PFSK-1 (cell line): ENCODE data around the gene EFEMP1.

Experiments
- POLR2AphosphoS5 ChIP-seq: IDR thresholded peaks from 2 replicates; pipeline ENCODE4 v1.6.1; 2012; ENCODE audit warnings: low read depth, mild to moderate bottlenecking, control low read depth, low read length, moderate library complexity
- SIN3A ChIP-seq: IDR thresholded peaks from 2 replicates; pipeline ENCODE4 v1.6.1; 2012; ENCODE audit warnings: mild to moderate bottlenecking, low read length, moderate library complexity, borderline replicate concordance; ENCODE audit not compliant: insufficient read depth
- TAF1 ChIP-seq: IDR thresholded peaks from 2 replicates; pipeline ENCODE4 v1.6.1; 2012; ENCODE audit warnings: low read length, control low read depth, borderline replicate concordance; ENCODE audit not compliant: insufficient read depth
- TF ChIP-seq, protein P1 (sequence below), 2 experiments: IDR thresholded peaks; 2 replicates each; pipeline versions ENCODE4 v1.6.1 to v1.8.0; 2011 to 2012; ENCODE audit warnings: low read depth in 2 of 2, low read length in 2 of 2, control low read depth in 1 of 2, inconsistent platforms in 1 of 2, mild to moderate bottlenecking in 1 of 2, moderate library complexity in 1 of 2; ENCODE audit not compliant: insufficient read depth in 1 of 2

DNA sequence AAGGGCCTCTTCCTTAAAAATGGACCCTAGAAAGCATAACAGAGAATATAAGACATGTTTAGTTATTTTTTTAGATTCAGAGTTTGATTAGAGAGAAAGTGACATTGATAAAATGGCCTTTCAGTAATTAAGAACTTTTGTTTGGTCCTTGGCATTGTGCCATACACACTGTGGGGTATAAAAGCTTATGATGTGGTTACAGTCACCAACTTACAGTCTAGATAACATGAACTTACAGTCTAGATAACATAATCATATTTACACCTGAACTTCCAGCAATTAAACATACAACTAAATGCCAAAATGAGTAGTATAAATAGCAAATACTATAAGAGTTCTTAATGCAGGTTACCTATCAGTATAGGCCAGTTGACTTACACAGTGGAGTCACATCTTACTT, 25.6 kb upstream of the EFEMP1 start:
- TF ChIP-seq, protein P1, sequence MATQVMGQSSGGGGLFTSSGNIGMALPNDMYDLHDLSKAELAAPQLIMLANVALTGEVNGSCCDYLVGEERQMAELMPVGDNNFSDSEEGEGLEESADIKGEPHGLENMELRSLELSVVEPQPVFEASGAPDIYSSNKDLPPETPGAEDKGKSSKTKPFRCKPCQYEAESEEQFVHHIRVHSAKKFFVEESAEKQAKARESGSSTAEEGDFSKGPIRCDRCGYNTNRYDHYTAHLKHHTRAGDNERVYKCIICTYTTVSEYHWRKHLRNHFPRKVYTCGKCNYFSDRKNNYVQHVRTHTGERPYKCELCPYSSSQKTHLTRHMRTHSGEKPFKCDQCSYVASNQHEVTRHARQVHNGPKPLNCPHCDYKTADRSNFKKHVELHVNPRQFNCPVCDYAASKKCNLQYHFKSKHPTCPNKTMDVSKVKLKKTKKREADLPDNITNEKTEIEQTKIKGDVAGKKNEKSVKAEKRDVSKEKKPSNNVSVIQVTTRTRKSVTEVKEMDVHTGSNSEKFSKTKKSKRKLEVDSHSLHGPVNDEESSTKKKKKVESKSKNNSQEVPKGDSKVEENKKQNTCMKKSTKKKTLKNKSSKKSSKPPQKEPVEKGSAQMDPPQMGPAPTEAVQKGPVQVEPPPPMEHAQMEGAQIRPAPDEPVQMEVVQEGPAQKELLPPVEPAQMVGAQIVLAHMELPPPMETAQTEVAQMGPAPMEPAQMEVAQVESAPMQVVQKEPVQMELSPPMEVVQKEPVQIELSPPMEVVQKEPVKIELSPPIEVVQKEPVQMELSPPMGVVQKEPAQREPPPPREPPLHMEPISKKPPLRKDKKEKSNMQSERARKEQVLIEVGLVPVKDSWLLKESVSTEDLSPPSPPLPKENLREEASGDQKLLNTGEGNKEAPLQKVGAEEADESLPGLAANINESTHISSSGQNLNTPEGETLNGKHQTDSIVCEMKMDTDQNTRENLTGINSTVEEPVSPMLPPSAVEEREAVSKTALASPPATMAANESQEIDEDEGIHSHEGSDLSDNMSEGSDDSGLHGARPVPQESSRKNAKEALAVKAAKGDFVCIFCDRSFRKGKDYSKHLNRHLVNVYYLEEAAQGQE (IDR thresholded peaks at IDR 0.05; ENCODE audit: insufficient read depth in 1 of 2, low read depth in 2 of 2, low read length in 2 of 2), result no peak
- TF ChIP-seq POLR2AphosphoS5, result no peak
- no peak for TF ChIP-seq SIN3A
- TF ChIP-seq TAF1, result no peak
